Neuronal stem cell (in vitro differentiated cells): ENCODE results near the gene MRPL58.

Experiments used
- DNase-seq: peaks from one replicate; pipeline ENCODE4 v3.0.0-alpha.2; 2013; ENCODE audit warnings: low spot score
- H2AFZ ChIP-seq: one replicate; pipeline ENCODE4 v1.6.1; 2013; ENCODE audit warnings: mild to moderate bottlenecking, low read length, inconsistent platforms
- H2AK5ac ChIP-seq: 2 replicates; pipeline ENCODE4 v1.6.1; 2013; ENCODE audit warnings: low read depth, mild to moderate bottlenecking, inconsistent platforms, low read length, moderate library complexity, mixed read lengths
- H2BK120ac ChIP-seq: 2 replicates; pipeline ENCODE4 v1.6.1; 2013; ENCODE audit warnings: low read depth, mild to moderate bottlenecking, inconsistent platforms, low read length, moderate library complexity, mixed read lengths
- H2BK12ac ChIP-seq: one replicate; pipeline ENCODE4 v1.6.1; 2013; ENCODE audit warnings: low read length, inconsistent platforms
- H2BK15ac ChIP-seq: 2 replicates; pipeline ENCODE4 v1.6.1; 2013; ENCODE audit warnings: mild to moderate bottlenecking, low read length, inconsistent platforms, mixed read lengths
- H2BK5ac ChIP-seq: one replicate; pipeline ENCODE4 v1.6.1; 2013; ENCODE audit warnings: inconsistent platforms, mild to moderate bottlenecking, low read length, moderate library complexity
- H3K14ac ChIP-seq: one replicate; pipeline ENCODE4 v1.6.1; 2013; ENCODE audit warnings: low read length, inconsistent platforms
- H3K18ac ChIP-seq: 2 replicates; pipeline ENCODE4 v1.6.1; 2013; ENCODE audit warnings: low read length, inconsistent platforms
- H3K23ac ChIP-seq: 2 replicates; pipeline ENCODE4 v1.6.1; 2013; ENCODE audit warnings: low read depth, mild to moderate bottlenecking, mixed read lengths, low read length, inconsistent platforms; ENCODE audit not compliant: poor library complexity
- H3K27ac ChIP-seq: replicated peaks from 3 replicates; pipeline ENCODE4 v1.5.1; 2013; ENCODE audit warnings: low read length, inconsistent platforms
- H3K27me3 ChIP-seq, 3 experiments: 2 replicates each; pipeline ENCODE4 v1.6.1; 2013; ENCODE audit warnings: low read length in 3 of 3, mild to moderate bottlenecking in 2 of 3, inconsistent platforms in 1 of 3, low read depth in 1 of 3, mixed read lengths in 1 of 3, moderate library complexity in 1 of 3; ENCODE audit not compliant: control insufficient read depth in 3 of 3, insufficient read depth in 3 of 3
- H3K36me3 ChIP-seq, 2 donors: replicated peaks in 1 of 2; 2 replicates each; pipeline ENCODE4 v1.6.1; 2013; ENCODE audit warnings: low read length in 2 of 2; ENCODE audit not compliant: control insufficient read depth in 2 of 2, insufficient read depth in 2 of 2
- H3K4ac ChIP-seq: 2 replicates; pipeline ENCODE4 v1.6.1; 2013; ENCODE audit warnings: inconsistent platforms, mild to moderate bottlenecking, low read length, moderate library complexity
- H3K4me1 ChIP-seq, 2 donors: 1 replicate in 1 of 2; 2 replicates in 1 of 2; pipeline ENCODE4 v1.6.1; 2013; ENCODE audit warnings: low read length in 2 of 2, low read depth in 1 of 2; ENCODE audit not compliant: control insufficient read depth in 2 of 2, insufficient read depth in 1 of 2
- H3K4me2 ChIP-seq: one replicate; pipeline ENCODE4 v1.6.1; 2013; ENCODE audit warnings: mild to moderate bottlenecking, low read length, inconsistent platforms; ENCODE audit not compliant: insufficient read depth, poor library complexity, severe bottlenecking
- H3K4me3 ChIP-seq, 2 donors: 2 replicates each; pipeline ENCODE4 v1.5.1; 2013; ENCODE audit warnings: low read length in 2 of 2, mild to moderate bottlenecking in 2 of 2, inconsistent platforms in 1 of 2, moderate library complexity in 1 of 2
- H3K79me1 ChIP-seq: one replicate; pipeline ENCODE4 v1.6.1; 2013; ENCODE audit warnings: low read depth, mild to moderate bottlenecking, inconsistent platforms, low read length, moderate library complexity
- H3K9ac ChIP-seq: one replicate; pipeline ENCODE4 v1.6.1; 2013; ENCODE audit warnings: mild to moderate bottlenecking, low read depth, low read length, inconsistent platforms; ENCODE audit not compliant: poor library complexity
- H3K9me3 ChIP-seq, 2 donors: replicated peaks in 1 of 2; 2 replicates each; pipeline versions ENCODE3 to v1.6.1; 2013; ENCODE audit warnings: low read length in 2 of 2, mild to moderate bottlenecking in 2 of 2, inconsistent platforms in 1 of 2, low read depth in 1 of 2, mixed read lengths in 1 of 2, moderate library complexity in 1 of 2; ENCODE audit not compliant: control insufficient read depth in 2 of 2, insufficient read depth in 1 of 2
- H4K8ac ChIP-seq: one replicate; pipeline ENCODE4 v1.6.1; 2013; ENCODE audit warnings: low read depth, mild to moderate bottlenecking, inconsistent platforms, low read length, moderate library complexity
- H4K91ac ChIP-seq: one replicate; pipeline ENCODE4 v1.6.1; 2013; ENCODE audit warnings: low read length, low read depth, mild to moderate bottlenecking, inconsistent platforms; ENCODE audit not compliant: poor library complexity
- WGBS, 2 donors: extraction: QIAGEN DNeasy Blood & Tissue Kit; methylation state at CpG; one replicate each; pipeline ENCODE4 v1.1.7; 2013; ENCODE audit warnings: missing lambda C conversion rate in 2 of 2, mixed read lengths in 1 of 2; ENCODE audit not compliant: insufficient read length in 2 of 2, insufficient replicate concordance in 1 of 2; ENCODE audit errors: extremely low coverage in 2 of 2; 5-methylcytosine and 5-hydroxymethylcytosine counted together

MRPL58 gene

DNA sequence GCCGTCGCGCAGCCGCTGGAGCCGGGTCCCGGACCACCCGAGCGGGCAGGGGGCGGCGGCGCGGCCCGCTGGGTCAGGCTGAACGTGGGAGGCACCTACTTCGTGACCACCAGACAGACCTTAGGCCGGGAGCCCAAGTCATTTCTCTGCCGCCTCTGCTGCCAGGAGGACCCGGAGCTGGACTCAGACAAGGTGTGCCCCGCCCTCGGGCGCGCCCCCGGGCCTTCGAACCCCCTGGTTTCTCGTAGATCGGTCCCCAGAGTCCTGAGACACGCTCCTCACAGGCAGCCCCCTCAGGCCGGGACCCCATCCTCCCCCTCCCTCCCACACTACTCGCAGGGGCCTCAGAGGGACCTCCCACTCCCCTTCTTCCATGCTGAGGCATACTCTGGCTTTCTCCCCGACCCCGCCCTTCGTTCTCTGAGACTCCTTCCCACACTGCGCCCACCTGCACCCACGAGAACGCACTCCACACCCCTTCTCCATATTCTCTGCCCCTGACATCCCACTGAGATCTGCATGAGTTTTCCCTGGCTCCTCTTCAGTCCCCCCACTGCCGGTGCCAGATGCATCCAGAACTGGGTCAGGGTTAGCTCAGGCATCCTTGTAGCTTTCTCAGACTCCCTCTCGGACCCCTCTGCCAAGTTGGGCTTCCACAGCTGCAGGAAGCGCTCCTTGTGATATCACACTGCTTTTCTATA is 35.1 kb downstream of the MRPL58 start:
- WGBS, 2 donors: no CpG with 5 or more reads among the region's 38 CpGs
- peak overlapping the region; percentile 58 for H2BK12ac ChIP-seq
- no peak overlapping the region for H3K4ac ChIP-seq
- H2BK5ac ChIP-seq: peak overlapping the region; percentile 82
- DNase-seq: peak; percentile 38
- peaks cover 3% of the 10 kb centered on the region for H3K79me1 ChIP-seq
- H3K23ac ChIP-seq: peak overlapping the region; percentile 85
- H3K14ac ChIP-seq: peak overlapping the region; percentile 89
- peak overlapping the region; percentile 94 for H3K9ac ChIP-seq
- peak overlapping the region; percentile 51 for H3K27ac ChIP-seq
- H4K91ac ChIP-seq: no peak overlapping the region
- H3K4me1 ChIP-seq: peaks cover 7 to 8% of the 10 kb centered on the region in 2 donors
- H3K27me3 ChIP-seq: no peaks in the 10 kb centered on the region
- no peak overlapping the region for H2BK120ac ChIP-seq
- peaks cover 9 to 38% of the 10 kb centered on the region in 2 donors for H3K36me3 ChIP-seq
- no peak overlapping the region for H2BK15ac ChIP-seq
- H4K8ac ChIP-seq: peak overlapping the region; percentile 65
- H3K9me3 ChIP-seq: no peaks in the 10 kb centered on the region
- peak overlapping the region; percentile 21 for H2AK5ac ChIP-seq
- H3K18ac ChIP-seq: peak overlapping the region; percentile 98
- peak overlapping the region; percentile 92 for H2AFZ ChIP-seq
- peak overlapping the region; percentile 83 to 99 for H3K4me3 ChIP-seq
- H3K4me2 ChIP-seq: peak overlapping the region; percentile 98

GRCh38 chr17:75048249-75048878 is 35.9 kb downstream of the MRPL58 start:
- no peak overlapping the region for H2AFZ ChIP-seq

GRCh38 chr17:75049057-75049456 is 36.6 kb downstream of the MRPL58 start:
- Histone ChIP-seq H3K36me3 (peaks cover 19 to 48% of the 10 kb centered on the region in 2 donors), H3K27ac (no peak overlapping the region), H3K14ac (no peak overlapping the region), H3K4me1 (peaks cover 7 to 8% of the 10 kb centered on the region in 2 donors), H2BK12ac (no peak overlapping the region), H3K18ac (no peak overlapping the region), H4K91ac (no peak overlapping the region), H3K9me3 (peaks cover 0 to under 1% of the 10 kb centered on the region in 2 donors), H2BK15ac (no peak overlapping the region), H3K4me2 (no peak overlapping the region), H3K23ac (no peak overlapping the region), H2AK5ac (no peak overlapping the region), H4K8ac (no peak overlapping the region), H3K9ac (no peak overlapping the region), H3K4me3 (no peak overlapping the region), H2AFZ (no peak overlapping the region), H3K27me3 (no peaks in the 10 kb centered on the region), H2BK5ac (no peak overlapping the region), H3K79me1 (peaks cover 3% of the 10 kb centered on the region), H3K4ac (no peak overlapping the region), H2BK120ac (no peak overlapping the region)
- DNase-seq: no peak
- no CpG with 5 or more reads among the region's 5 CpGs for WGBS, 2 donors

More at GRCh38 chr17:75048249-75048878, 35.9 kb downstream of the MRPL58 start:
- no peak overlapping the region for H3K23ac ChIP-seq
- H2BK12ac ChIP-seq: no peak overlapping the region
- no peak overlapping the region for H3K27ac ChIP-seq
- H3K14ac ChIP-seq: no peak overlapping the region
- H2AK5ac ChIP-seq: no peak overlapping the region
- no peak overlapping the region for H4K8ac ChIP-seq
- H2BK15ac ChIP-seq: no peak overlapping the region
- peak overlapping the region in 1 of 2 donors; percentile 99 for H3K4me3 ChIP-seq
- no peak overlapping the region for H2BK120ac ChIP-seq
- WGBS, 2 donors: no CpG with 5 or more reads among the region's 5 CpGs
- peaks cover 14 to 43% of the 10 kb centered on the region in 2 donors for H3K36me3 ChIP-seq
- H2BK5ac ChIP-seq: no peak overlapping the region
- peaks cover 7 to 8% of the 10 kb centered on the region in 2 donors for H3K4me1 ChIP-seq
- H4K91ac ChIP-seq: no peak overlapping the region
- H3K18ac ChIP-seq: no peak overlapping the region
- H3K9me3 ChIP-seq: no peaks in the 10 kb centered on the region
- H3K4ac ChIP-seq: no peak overlapping the region
- no peak for DNase-seq
- peak overlapping the region; percentile 98 for H3K4me2 ChIP-seq
- no peaks in the 10 kb centered on the region for H3K27me3 ChIP-seq
- no peak overlapping the region for H3K9ac ChIP-seq
- peaks cover 3% of the 10 kb centered on the region for H3K79me1 ChIP-seq

GRCh38 chr17:75049706-75050105 is 37.2 kb downstream of the MRPL58 start:
- Histone ChIP-seq H3K9ac (no peak overlapping the region), H4K8ac (no peak overlapping the region), H3K4me2 (no peak overlapping the region), H3K27me3 (no peaks in the 10 kb centered on the region), H3K36me3 (peaks cover 21 to 54% of the 10 kb centered on the region in 2 donors), H3K79me1 (peaks cover 3% of the 10 kb centered on the region), H3K4me1 (peaks cover 7 to 8% of the 10 kb centered on the region in 2 donors), H2BK12ac (no peak overlapping the region), H3K4ac (no peak overlapping the region), H2BK15ac (no peak overlapping the region), H3K9me3 (peaks cover 0 to 2% of the 10 kb centered on the region in 2 donors), H2AFZ (no peak overlapping the region), H3K18ac (no peak overlapping the region), H3K23ac (no peak overlapping the region), H4K91ac (no peak overlapping the region), H2BK5ac (no peak overlapping the region), H3K4me3 (no peak overlapping the region), H2BK120ac (no peak overlapping the region), H3K27ac (no peak overlapping the region), H2AK5ac (no peak overlapping the region), H3K14ac (no peak overlapping the region)
- no peak for DNase-seq
